TTC549 (cell line): Measurements from ENCODE around the gene DPYD.

Experiments used
- FAIRE-seq: peaks from 2 replicates; lab custom pipeline; 2012; peaks lifted over from hg19 to GRCh38; lab: Jason Lieb, UNC

The DPYD gene

DNA sequence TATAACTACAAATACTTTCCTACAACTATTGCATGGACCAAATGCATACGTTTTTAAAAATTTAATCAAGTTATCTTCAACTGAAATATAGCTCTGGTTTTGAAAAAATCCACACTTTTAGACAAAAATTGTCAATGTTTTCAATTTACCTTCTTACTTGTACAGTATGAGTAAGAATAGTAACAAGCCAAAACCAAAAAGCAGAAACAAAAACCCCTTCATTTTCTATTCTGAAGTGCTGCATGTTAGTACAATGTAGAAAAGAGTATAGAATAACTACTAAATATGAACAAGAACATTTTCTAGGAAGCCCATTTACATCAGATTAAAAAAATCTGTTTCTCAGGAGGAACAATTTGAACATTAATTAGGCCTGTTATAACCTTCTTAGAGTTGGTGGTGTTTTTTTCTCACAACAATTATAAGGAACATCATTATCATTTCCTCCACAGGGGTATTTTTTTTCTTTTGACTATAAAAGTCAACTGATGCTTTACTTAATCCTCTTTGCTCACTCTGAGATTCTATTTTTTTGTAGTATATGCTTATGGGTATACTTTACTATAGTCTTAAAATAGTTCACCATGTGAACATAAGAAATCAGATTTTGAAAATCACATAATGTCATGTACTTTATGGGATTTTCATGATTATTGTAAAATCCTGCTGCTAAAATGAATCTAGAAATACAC, 723.9 kb downstream of the DPYD start:
- no peak for FAIRE-seq

DNA sequence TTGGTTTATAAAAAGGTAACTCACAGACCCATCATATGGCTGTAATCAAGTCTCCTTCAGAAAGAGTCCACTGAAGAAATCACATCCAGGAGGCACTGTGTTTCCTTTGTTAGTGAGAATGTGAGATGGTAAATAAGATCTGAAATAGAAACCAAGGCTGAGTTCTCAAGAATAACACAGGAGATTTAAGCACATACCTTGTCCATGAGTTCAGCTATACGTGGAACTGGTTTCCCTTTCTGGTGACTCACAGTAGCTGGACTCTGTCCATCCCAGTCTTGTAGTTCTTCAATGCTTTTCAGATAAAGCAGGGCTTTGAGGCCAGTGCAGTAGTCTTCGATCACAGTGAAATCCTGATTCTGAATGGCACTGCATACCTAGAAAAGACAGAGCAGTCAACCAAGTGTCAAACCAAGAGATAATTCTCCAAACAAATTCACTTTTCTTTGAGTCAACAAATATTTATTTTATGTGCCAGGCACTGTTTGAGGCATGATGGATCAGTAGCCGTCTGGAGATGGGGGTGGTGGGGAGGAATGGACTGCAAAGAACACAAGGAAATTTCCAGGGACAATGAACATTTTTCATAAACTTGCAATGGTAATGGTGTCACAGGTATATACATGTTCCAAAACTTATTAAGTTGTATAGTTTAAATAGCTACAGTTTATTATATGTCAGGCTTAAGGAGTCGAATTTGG, 727.8 kb downstream of the DPYD start:
- no peak for FAIRE-seq

DNA sequence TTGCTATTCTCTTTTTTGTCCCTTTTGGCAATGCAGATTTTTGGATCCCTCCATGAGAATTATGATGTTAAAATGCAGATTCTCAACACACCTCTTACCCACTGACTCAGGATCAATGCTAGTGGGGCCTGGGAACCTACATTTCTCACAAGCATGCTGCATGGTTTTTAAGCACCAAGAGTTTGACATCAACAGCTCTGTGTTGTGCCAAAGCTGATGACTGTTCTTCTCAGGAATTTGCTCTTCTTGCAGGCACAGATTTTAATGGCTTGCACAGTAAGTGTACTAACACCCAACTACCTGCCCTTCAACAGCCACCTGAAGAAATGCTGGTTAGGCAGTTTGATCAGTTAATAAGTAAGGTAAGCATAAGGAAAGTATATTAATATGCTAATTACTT, 730.5 kb downstream of the DPYD start:
- no peak for FAIRE-seq

DNA sequence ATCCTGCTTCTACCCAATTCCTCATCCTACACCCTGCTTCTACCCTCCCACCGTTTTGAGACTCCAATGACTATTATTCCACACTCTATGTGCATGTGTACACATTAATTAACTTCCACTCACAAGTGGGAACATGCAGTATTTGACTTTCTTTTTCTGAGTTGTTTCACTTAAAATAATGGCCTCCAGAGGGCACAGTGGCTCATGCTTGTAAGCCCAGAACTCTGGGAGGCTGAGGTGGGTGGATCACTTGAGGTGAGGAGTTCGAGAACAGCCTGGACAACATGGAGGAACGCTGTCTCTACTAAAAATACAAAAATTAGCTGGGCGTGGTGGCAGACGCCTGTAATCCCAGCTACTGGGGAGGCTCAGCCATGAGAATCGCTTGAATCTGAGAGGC, 734.5 kb downstream of the DPYD start:
- FAIRE-seq: no peak

DNA sequence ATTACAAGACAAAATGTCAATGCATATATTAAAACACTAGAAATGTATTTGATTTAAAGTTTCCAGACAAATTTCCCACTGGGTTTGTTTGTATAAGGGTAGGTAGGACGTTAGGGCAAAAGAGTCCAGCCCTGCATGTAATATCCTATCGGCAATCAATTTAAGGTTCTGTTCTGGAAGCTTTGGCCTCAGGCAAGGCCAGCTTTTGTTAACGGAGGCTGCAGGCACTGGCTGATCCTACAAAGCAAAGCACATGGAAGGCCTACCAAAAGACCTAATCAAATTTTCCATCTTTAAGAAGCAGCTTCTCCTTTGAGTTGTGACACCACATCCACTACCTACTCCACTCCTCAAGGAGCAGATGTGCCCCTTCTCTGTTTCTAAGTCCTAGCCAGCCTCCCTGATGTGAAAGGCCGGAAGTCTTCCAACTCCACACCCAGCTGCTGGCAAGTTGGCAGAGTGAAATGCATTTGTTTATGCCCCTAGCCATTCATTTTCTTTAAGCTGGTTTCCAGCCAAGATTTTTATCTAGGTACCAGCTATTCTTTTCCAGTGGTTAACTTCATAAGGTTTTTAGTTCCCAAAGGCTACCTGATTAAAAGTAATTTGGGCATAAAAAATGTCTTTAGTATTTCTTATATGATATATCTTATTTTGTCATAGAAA, 746.7 kb downstream of the DPYD start:
- FAIRE-seq: no peak

DNA sequence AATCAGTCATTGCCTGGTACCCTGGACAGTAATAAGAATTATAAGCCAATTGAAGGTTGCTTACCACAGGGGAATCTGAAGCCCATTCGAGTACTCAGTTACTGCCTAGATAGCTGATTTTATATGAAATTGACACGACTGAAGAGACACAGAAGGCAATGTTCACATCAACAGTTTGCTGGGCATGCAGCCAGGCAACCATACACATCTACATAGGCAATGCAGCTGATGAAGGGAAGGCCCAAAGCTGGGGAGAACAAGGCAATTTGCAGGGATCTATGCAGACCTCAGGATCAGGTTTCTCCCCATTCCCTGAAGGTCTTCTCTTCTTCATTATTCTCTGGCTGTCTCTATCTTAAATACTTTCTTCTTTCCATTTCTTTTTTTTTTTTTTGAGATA, 750.5 kb downstream of the DPYD start:
- no peak for FAIRE-seq

DNA sequence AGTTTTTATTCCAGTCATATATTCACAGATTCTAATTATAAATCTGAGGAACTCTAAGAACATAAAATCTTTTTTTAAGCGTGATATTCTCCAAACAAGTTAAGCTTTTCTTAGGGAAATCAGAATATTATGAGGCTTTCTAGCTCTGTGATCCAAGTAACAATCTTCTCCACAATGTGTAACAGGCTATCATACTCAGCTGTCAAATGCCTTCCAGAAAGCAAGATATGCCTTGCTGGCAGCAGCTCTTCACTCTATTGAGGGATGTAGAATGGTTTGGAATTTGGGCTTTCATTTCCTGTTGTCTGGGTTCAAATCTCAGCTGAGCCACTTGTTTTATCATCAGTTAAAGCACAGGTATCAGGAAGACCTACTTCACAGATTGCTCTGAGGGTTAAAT, 752.8 kb downstream of the DPYD start:
- no peak for FAIRE-seq

DNA sequence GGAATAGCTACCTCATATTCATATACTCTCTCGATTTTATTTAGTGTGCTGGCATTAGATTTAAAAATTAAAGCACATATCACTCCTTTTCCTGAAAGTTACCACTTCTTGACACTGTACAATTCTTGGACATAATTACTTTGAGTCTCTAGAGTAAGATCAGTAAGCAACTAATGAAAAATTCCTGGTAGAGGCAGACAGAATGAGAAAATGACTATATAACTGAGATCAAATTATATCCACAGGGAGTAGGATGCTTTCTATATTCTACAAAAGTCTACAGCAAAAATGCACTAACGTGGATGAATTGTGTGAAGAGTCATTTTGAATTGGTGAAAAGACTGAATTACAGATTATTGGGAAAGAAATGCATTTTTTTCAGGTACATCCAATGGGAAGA, 753.6 kb downstream of the DPYD start:
- FAIRE-seq: no peak

DNA sequence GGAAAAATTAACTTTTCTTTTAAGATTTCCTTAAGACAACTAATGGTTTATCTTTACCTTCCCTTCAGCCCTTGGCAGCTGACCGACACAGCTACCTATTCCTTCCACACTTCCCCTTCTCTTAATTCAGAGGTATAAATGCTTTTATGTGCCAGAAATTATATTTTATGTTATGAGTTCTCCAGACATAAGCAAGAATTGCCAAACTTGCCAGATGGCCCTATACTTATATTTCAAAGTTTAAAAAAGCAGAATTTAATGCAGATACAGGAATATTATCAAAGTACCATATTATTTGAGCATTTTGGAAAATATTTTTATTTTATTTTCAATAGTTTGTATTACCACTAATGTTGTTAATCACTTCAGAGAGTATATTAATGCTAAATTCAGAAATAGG, 754.2 kb downstream of the DPYD start:
- FAIRE-seq: no peak

DNA sequence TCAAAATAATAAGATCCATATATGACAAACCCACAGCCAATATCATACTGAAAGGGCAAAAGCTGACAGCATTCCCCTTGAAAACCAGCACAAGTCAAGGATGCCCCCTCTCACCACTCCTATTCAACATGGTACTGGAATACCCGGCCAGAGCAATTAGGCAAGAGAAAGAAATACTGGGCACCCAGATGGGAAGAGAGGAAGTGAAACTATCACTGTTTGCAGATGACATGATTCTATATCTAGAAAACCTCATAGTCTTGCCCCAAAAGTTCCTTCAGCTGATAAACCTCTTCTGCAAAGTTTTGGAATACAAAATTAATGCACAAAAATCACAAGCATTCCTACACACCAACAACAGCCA, 756.6 kb downstream of the DPYD start:
- no peak for FAIRE-seq

DNA sequence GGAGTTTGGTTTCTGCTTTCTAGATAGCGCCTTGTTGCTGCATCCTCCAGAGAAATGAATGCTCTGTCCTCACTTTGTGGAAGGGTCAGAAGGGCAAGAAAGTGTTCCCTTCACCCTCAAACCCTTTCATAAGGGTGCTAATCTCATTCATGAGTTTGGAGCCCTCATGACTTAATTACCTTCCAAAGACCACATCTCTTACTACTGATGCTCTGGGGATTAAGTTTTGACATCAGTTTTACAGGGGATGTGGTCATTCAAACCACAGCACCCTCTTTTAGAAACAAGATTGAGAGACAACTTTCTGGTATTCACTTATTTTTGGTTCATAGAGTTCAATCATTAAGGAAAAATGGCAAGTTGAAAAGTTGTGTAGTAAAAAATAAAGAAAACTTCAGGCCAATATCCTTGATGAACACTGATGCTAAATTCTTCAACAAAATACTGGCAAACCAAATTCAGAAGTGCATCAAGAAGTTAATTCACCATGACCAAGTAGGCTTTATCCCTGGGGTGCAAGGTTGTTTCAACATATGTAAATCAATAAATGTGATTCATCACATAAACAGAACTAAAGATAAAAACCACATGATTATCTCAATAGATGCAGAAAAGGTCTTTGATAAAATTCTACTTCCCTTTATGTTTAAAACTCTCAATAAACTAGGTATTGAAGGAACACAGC, 757.1 kb downstream of the DPYD start:
- FAIRE-seq: no peak

DNA sequence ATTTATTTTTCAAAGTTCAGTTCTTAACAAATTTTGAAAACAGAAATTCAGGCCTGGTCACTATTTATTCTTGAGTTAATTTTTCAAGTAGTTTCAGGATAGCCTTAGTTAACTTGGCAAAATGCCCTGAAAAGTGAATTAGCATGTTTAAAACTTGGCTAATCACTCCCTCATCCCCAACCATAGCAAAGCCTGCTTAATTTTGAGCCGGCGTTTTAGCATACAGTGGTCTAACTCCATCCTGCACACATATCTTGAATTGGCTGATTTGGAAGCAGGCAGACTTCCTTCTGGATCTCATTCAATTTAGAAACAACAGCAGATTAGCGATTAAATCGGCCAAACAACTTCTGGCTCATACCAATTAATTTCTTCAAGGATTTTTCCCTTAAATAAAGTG, 760.0 kb downstream of the DPYD start:
- no peak for FAIRE-seq

DNA sequence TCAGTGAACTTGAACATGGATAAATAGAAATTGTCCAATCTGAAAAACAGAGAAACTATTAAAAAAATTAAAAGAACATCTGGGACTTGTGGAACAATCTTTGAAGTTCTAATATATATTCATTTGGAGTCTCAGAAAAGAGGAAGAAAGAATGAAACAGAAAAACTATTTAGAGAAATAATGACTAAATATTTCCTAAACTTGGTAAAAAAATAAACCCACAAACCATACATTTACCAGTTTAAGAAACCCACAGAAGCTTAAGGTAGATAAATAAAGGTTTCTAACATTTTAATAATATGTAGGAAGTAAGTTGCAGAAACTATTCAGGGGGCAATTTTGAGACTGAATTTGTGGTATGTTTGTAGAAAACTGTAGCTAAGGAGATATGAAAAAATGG, 761.5 kb downstream of the DPYD start:
- no peak for FAIRE-seq

DNA sequence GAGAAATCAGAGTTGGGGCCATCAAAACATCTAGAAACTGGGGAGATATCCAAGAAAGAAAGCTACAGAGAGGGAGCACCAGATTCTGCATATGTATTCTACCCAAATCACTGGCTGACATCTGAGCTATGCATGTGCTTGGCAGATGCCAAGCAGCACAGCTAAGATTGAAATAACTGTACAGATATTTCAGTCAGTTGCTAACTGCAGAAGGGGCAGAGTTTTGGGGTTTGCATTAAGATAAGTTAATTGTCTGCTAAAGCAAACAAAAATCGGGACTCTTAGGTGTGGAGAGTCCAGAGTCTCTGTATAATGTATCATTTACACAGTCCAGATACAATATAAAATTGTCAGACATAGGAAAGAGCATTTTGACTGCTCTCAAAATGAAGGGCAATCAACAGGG, 762.1 kb downstream of the DPYD start:
- FAIRE-seq: no peak

DNA sequence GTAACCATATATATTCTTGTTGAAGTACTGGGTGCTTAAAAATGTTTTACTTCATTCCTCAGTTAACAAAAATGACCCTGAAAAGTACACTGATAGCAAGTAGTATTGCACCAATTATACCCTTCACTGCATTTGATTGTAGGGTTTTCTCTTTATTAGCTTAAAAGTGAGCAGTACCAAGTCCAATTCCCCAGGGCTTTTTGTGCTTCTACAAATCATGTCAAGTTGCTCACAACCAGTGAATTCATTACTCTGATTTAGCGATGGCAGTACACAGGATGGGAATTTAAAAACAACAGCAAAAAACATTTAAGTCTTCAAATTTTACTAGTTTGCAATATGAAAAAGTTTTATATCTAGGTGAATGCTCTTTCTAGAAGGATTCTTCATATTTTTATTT, 762.8 kb downstream of the DPYD start:
- FAIRE-seq: no peak

DNA sequence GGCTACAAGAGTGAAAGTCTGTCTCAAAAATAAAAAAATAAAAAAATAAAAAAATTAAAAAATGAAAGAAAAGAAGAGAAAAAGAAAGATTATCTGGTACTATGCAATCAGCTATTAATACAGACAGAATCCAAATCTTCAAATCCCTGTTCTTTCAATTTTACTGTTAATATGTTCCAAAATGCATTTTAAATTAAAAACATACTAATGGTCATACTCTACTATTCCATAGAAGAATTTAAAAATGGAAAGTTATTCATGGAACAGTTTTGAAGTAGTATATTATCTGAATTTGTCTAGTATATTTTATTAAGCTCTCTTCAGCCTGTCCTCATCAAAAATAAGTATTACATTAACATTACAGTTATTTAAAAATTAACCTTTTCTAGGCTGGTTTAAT, 769.2 kb downstream of the DPYD start:
- FAIRE-seq: no peak

DNA sequence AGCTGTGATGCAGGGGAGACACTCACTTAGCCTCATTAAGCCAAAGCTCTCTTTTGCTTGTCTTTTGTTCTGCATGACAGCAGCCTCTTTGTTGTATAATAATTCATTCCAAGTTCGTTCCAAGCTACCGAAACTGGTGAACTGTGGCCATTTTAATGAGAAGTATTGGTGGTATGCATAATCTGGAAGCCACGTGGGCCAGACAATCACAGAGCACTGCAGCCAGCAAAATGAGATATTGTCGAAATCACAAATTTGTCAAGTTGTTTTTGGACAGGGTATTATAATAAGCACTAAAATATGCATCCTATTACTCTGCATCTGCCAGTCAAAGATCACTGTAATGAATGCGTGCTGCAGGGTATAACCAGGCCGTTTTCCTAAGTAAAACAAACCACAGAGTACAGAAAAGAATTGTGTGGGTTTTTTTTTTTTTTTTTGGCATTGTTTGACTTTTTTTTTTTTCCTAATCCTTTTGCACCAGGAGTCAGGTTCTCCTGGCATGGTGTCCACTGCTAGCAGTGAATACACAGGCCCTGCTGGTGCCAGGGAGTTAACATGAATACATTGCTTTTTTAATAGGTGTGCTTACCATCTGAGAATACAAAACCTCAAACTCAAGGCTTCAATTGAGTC, 775.4 kb downstream of the DPYD start:
- no peak for FAIRE-seq

DNA sequence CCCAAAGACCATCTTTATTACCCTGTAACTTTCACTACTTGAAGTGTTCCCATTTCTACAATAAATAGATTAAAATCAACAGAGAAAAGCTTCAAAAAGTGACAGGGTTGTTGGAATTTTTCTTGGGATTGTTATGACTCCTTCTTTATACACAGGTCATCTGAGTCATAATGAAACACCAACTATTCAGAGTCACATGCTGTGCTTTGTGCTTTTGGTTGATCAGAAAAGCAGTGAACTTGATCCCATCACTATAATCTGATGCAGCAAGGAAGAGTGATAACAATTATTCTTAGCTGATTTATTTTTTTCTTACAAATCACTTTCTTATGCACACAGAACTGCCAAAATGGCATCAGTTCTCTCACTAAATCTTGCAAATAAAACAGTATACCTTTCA, 776.3 kb downstream of the DPYD start:
- FAIRE-seq: no peak

DNA sequence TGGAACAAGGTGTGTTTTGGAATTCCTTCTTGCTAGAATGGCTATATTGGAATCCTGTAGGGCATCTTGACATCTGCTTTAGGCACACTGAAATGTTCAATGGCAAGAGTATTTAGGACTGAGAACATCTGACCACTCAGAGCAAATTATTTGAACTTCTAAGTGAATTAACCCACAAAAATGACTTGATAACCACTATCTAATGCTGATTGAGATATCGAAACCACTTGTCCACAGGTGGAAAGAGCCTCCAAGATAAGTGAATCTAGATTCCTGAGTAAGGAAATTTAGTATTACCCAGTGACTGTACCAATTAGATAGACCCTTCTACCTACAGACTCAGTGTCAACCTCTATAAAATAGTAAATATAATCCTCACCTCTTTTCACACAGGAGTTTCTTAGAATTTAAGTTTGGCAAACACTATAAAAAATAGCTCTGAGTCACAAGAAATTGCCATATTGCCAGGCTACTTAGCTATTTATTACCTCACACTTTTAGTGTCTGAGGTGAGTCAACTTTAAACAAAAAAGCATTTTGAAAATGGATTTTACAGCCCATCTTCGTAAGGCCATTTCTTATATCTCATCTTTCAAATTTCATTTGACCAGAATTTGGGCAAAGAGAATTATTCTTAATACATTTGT, 777.5 kb downstream of the DPYD start:
- FAIRE-seq: no peak

DNA sequence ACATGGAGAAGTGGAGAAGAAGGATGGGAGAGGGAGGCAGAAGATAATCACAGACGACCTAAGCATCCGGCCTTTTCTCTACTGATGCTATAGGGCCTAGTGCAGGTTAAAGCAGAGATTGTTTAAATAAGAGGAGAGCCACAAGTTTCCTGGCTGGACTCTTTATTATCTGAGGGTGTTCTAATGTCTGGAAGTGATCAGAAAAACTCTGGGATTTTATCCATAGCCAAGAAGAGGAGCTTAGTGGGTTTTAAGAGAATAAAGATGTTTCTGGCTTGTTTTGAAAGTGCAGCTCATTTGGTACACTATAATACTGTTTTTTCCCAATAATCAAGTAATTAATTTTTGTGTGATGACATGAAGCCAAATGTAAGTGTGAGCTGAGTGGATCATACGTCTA, 780.2 kb downstream of the DPYD start:
- FAIRE-seq: no peak

DNA sequence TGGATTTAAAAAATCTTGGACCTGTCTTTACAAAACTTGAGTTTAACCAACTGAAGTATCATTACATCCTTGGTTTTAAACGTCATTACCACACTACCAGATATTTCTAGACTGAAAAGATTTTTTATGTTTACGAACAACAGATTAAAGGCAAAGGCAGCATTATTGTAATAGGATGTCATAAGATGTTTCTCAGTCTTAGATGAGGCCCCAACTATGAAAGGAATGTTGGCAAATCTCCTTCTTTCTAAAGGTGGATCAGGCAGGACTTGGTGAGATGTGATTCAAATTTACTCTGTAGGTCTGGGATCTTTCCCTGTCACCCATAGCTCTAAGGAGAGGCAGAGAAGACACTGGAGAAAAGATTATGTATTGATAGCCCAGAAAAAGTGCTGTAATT, 781.3 kb downstream of the DPYD start:
- no peak for FAIRE-seq

DNA sequence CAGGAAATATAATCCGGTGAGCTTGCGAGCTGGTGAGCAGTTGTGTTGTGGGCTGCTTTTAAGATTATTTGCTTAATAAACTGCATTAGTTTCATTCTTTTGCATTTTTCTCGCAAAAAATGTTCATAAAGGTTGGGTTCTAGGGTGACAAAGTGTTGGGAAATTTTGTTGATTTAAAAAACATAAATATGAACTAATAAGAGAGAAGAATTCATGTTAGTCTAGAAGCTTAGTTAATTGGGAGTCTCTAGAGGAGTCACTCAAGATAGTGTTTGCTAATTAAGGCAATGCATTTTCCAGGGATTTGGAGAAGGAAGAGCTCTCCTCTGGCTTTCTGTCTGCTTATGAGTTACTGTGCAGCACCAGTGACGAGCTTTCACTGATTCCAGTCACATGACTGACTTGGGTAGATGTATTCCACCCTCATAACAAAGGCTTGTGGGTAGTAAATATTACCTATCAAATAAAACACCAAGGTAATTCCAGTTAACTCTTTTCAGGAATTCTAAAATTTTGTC, 782.3 kb downstream of the DPYD start:
- FAIRE-seq: no peak
